NCI-H2081 (cell line): ENCODE results near the gene JAZF1.
A peak's percentile ranks its signal among the peaks of the same experiment; 100 is the strongest.

Source experiments
- DNase-seq, 2 experiments: peaks; one replicate each; lab custom pipeline; 2025; lab: John Stamatoyannopoulos, UW

The JAZF1 gene

DNA sequence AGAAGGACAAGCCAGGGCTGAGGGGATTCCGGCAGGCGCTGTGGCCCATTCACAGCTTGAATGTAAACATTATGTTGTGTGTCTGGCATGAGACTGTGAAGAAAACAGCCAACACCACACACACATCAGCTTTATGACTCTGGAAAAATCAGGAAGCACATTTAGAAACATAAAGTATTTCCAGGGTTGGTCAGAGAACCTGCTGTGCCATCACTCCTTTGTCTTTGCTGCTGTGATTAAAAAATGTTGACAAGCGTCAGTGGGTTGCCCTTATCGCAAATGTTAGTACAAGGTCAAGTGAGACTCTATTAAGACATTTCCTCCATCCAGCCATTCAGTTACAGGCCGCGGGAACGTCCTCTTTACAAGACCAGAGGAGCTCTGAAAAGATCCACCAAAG lies 345.2 kb downstream of the JAZF1 start:
- peak in 1 of 2 experiments; percentile 33 for DNase-seq

DNA sequence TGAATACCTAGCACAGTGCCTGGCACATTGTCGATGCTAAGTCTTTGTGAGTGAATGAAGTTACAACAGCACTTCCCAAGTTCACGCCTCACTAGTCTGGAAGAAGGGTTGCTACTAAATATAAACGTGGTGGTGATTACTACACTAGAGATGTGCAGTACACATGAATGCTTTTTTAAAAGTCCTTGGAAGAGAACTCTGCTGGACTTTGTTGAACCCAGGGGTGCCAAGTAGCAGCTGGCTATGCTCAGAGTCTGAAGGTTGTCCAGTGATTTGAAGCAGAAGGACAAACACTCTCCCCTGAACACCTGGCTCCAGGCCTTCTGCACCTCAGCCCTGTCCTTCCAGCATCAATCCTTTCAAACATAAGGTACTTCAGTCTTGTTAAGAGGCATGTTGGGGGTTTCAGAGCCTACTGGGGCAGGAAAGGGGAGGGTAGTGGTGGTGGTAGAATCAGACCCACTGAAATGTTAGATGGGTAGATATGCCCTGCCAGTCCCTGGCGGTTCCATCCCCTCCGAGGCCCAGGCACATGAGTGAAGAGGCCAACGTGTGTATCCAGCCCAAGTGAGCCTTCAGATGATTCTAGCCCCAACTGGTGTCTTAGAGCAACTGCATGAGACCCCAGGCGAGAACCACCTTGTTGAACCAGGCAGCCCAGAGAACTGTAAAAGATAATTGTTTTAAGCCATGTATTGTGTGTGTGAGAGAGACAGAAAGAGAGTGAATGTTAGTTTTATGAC lies 346.2 kb downstream of the JAZF1 start:
- no peak for DNase-seq

DNA sequence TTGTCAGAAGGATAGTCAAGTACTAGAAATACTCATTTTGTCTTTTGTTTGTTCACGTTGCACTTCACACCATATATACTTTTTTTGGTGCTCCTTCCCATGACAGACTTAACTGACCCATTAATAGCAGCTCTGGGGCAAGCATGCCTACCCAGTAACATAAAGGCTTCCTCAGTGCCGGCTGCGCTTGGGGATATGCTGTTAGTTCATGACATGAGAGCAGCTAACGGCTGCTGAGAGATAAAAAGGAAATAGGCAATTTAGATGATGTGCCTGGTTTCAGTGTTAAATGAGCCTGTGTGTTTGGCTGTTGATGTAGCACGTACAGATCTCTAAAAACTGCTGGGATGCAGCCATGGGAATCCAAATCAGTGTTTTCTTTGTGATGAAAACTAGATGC lies 354.2 kb downstream of the JAZF1 start:
- no peak for DNase-seq

DNA sequence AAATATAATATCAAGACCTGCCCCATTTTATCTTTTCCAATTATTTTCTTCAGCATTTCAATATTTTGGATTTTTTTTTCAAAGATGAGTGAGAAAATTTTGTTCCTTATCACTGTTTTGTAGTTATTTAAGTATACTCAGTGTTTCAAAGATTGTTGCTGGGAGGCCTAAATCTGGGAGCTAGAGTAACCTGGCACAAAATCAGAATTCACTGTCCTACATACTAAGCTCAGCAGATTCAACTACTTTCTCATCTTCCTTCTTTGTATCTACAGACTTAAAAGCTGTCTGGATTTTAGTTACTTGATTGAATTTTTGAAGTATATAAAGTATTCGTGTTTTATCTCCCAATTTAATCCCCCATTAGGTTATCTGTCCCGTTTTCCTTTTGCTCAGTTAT lies 354.7 kb downstream of the JAZF1 start:
- no peak for DNase-seq

DNA sequence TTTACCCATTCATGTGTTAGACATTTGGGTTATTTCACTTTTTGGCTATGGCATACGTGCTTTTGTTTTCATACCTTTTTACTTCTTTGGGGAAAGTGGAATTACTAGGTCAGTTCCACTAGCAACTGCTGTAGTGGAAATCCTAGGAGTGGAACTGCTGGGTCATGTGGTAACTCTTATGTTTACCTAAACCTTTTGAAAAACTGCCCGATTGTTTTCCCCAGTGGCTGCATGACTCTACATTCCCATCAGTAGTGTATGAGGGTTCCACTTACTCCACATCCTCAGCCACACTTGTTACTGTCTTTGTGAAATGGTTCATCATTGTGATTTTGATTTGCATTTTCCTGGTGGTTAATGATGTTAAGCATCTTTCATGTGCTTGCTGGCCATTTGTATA lies 358.4 kb downstream of the JAZF1 start:
- no peak for DNase-seq

DNA sequence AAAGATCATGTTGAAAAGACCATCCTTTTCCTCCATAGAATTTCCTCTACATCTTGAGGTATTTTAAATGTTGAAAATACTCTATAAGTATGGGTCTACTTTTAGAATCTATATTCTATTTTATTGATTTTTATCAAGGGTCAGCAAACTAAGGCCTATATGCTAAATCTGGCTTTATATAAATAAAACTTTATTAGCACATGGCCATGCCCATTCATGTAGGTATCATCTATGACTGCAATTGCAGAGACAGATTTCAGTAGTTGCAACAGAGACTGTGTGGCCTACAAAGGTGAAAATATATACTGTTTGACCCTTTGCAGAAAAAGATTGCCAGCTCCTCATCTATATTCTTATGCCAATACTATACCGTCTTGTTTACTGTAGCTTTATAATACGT lies 367.9 kb downstream of the JAZF1 start:
- no peak for DNase-seq

DNA sequence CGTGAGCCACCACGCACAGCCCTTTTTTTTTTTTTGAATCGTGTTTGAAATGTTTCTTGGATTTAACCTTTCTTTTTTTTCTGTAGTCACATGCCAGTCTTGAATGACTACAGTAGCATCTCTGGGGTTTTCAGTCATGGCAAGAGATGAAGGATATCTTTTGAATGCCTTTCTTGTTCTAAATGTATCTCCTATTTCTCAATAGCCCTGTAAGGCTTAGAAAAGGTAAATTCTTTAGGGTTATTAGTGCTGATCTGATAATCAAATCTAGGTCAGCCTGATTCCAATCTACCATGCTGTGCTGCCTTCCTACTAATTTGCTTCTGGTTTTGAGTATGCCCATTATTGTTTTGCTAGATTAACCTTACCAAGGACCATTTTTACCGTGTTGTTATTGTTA lies 370.4 kb downstream of the JAZF1 start:
- DNase-seq: no peak

DNA sequence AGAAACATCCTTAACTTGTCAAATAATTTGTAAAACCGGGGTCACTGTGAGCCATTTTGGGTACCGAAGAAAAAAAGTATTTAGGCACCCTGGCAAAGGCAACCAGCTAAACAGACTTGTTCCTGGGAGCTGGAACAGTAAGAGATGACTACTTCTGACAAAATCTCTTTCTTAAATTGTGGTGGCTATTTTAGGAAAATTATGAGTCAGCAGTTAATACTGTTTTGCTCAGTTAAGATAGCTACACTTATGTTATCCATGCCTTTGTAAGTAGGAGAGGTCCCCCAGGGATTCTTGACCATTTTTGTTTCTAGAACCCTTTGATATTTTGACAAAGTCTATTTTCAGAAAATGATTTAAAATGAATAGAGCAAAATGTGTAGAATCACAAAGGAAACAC lies 372.0 kb downstream of the JAZF1 start:
- no peak for DNase-seq

DNA sequence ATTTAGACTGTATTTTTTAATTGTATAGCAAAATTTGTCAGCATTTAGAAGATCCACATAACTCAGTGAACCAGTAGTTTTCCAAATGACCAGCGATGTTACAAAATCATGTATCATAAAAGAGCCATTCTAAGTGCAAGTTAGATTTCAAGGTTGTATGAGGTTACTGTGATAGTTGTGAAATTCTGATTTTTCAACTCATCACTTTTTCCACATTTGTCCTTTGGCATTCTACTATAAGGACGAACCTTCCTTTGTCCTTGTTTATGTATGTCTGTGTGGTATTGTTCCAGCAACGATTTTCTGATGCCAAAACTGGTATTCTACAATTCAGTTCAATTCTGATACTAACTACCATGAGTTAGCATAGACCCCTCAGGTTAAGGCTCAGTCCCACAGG lies 376.5 kb downstream of the JAZF1 start:
- no peak for DNase-seq

DNA sequence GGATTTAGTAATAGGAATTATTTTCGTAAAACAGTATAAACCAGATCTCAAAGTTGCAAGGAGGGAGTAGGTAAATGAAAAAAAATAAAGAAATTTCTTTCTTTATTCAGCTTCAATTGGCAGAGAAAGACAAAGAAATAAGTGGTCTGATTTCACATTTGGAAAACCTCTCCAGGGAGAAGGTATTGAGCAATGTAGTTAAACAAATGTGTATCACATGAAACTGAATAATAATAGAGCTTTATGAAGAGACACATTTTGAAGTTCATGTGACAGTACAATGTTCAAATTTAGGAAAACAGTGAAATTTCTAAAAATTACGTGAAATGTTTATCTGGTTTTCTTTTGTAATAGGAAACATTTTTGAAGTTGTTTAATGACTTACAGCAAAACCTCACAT lies 377.6 kb downstream of the JAZF1 start:
- DNase-seq: no peak

DNA sequence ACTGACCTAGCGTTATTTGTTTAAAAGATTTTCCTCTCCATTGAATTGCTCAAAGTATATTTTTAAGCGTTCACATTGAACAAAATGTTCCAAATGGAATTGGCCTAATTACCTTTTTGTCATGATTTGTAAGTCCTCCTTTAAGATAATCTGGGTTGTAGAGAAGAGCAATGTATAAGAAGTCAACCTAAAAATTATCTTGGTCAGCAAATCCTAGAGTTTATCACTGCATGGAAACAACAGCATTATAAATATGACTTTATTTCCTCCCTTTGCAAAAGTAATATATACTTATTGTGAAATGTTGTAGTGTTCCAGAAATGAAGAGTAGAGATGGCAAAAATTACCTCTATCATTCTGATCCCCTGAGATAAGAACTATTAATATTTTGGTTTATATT lies 381.4 kb downstream of the JAZF1 start:
- no peak for DNase-seq

DNA sequence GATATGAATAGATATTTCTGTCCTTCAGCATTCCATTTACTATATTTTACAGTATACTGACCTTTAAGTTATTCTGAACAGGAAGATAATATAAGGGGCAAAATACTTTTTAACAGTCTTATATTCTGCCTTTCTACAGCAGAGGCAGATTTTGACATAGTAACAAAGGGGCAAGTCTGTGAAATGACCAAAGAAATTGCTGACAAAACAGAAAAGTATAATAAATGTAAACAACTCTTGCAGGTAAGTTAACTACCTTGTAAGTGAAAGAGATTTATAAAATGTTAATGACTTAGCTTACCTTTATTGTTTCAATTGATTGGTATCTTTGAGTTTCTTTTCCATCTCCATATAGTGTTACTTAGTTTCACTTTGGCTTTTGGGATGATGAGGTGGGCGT lies 384.6 kb downstream of the JAZF1 start:
- no peak for DNase-seq

DNA sequence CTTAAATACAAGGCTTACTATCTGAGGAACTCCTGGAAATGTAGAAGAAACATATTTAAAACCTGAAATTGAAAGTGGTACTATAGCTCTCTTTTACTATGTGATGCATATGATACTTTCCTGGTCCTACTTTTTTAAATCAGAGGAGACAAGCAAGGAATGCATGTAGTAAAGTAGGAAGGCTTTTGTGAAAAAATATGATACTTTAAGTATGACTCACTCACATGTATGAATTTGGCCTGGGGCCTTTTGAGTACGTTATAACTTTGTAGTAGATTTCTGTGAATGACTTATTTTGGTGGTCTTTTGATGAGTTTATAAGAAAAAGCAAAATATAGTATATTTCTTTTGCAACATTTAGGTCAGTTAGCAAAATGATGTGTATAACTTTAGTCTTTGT lies 386.8 kb downstream of the JAZF1 start:
- DNase-seq: no peak

DNA sequence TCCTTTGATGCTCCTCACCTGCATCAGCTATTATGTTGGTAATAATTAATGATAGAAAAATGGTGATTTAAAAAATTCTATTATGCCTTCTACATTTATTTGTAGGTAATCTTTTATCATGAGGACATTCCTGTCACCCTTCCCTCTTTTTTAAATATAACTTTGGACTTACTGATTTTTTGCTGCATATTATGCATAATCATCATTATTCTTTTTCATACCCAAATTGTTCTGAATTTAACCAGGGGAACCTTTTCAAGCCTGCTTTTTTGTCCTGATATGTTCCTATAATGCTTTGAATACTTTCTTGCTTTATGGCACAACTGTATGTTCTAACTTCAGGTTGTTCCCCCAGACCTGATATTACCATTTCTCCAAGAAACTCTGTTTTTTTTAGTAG lies 392.2 kb downstream of the JAZF1 start:
- DNase-seq: no peak

DNA sequence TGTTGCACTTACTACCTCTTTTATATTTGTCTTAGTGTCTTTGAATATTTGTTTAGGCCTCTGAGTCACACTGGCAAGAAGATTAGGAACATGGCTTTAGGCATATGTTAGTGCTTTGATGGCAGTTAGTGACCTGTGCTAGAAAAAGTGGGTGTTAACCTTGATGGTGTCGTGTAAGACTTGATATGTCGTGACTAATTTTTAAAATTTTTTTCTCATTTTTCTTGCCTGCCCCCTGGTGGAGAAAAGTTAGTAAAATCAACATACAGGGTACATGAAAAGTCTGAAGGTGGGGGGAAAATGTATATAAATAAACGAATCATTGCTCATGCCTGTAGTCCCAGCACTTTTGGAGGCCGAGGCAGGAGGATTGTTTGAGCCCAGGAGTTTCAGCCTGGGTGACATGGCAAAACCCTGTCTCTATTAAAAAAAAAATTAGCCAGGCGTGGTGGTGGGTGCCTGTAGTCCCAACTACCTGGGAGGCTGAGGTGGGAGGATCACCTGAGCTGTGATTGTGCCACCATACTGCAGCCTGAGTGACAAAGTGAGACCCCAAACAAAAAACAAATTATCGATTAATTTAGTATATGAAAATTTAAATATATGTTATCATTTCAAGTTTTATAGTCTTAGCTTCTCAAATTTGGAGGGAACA lies 396.1 kb downstream of the JAZF1 start:
- DNase-seq: peak; percentile 6 to 41

DNA sequence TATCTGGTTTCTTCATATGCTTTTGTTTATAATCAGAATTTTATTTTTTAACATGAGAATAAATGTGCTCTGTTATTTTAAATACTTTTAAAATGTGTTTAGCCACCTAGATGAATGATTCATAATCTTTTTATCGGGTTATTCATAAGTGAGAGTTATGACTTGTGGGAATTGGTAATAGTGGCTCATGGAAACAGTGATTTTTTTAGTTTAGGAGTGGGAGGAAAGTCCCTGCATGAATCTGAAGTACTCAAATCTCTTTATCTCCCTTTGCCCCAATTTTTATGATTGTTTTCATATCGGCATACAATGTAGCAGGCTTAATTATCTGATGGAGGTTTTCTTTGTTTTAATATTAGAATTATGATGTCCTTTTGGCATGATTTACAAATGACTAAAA lies 397.7 kb downstream of the JAZF1 start:
- DNase-seq: no peak

DNA sequence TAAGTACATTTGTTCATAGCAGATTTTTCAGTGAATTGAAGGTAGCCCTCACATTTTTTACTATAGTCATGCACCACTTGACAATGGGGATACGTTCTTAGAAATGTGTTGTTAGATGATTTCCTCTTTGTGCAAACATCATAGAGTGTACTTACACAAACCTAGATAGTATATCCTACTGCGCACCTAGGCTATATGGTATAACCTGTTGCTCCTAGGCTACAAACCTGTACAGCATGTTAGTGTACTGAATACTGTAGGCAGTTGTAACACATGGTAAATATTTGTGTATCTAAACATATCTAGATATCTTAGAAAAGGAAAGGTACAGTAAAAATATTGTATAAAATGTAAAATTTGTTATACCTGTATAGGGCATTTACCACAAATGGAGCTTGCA lies 399.4 kb downstream of the JAZF1 start:
- DNase-seq: no peak
